IPS-NIHi7 (cell line): Measurements from ENCODE around the gene RAB40B.
"Not testable (repeated sequence)": the region's sequence is repeated elsewhere in the genome, so short reads cannot be mapped to it uniquely, and the experiment has no call there.

ENCODE experiments used
- DNase-seq: peaks from one replicate; pipeline ENCODE4 v3.0.0; 2012; ENCODE audit warnings: mixed read lengths; ENCODE audit errors: extremely low spot score

The RAB40B gene

GRCh38 chr17:82668024-82668630 lies 30.4 kb downstream of the RAB40B start:
- DNase-seq, result no peak

- DNase-seq, result no peak
Observed at GRCh38 chr17:82667668-82668000, 30.9 kb downstream of the RAB40B start.

GRCh38 chr17:82666931-82667667 lies 31.4 kb downstream of the RAB40B start:
- no peak for DNase-seq

GRCh38 chr17:82665891-82666290 lies 32.6 kb downstream of the RAB40B start:
- no peak for DNase-seq

GRCh38 chr17:82665217-82665616 lies 33.3 kb downstream of the RAB40B start:
- no peak for DNase-seq

GRCh38 chr17:82664701-82665182 lies 33.8 kb downstream of the RAB40B start:
- DNase-seq, result no peak

- no peak for DNase-seq
Observed at GRCh38 chr17:82664276-82664575, 34.3 kb downstream of the RAB40B start.

GRCh38 chr17:82663381-82664275 lies 34.9 kb downstream of the RAB40B start:
- DNase-seq, result no peak

GRCh38 chr17:82662711-82663261 lies 35.7 kb downstream of the RAB40B start:
- no peak for DNase-seq

- no peak for DNase-seq
Observed at GRCh38 chr17:82661717-82662683, 36.5 kb downstream of the RAB40B start.

- DNase-seq, result no peak
Observed at GRCh38 chr17:82659886-82660285, 38.6 kb downstream of the RAB40B start.

- DNase-seq, result no peak
Observed at GRCh38 chr17:82658796-82659452, 39.6 kb downstream of the RAB40B start.

GRCh38 chr17:82658331-82658730 lies 40.2 kb downstream of the RAB40B start:
- DNase-seq, result no peak

GRCh38 chr17:82657926-82658325 lies 40.6 kb downstream of the RAB40B start:
- DNase-seq, result no peak

- DNase-seq, result no peak
Observed at GRCh38 chr17:82656266-82656665, 42.2 kb downstream of the RAB40B start.

- no peak for DNase-seq
Observed at GRCh38 chr17:82655523-82655922, 43.0 kb downstream of the RAB40B start.

- no peak for DNase-seq
Observed at GRCh38 chr17:82655038-82655479, 43.4 kb downstream of the RAB40B start.

GRCh38 chr17:82654611-82655010 lies 43.9 kb downstream of the RAB40B start:
- not testable (repeated sequence) for DNase-seq

- no peak for DNase-seq
Observed at GRCh38 chr17:82653651-82654528, 44.6 kb downstream of the RAB40B start.

GRCh38 chr17:82650723-82651122 lies 47.8 kb downstream of the RAB40B start:
- DNase-seq, result no peak
